Stimulated activated CD8-positive, alpha-beta memory T cell treated with anti-CD3 and anti-CD28 coated beads, Interleukin-7, amount 100 ng/mL, for 48 hours (primary cell): ENCODE results near the gene PHLPP1.

Experiments
- DNase-seq, 2 donors: peaks; one replicate each; pipeline ENCODE4 v3.0.0-alpha.2; 2020; ENCODE audit warnings: low read depth in 1 of 2; ENCODE audit errors: extremely low read depth in 1 of 2

The PHLPP1 gene

DNA sequence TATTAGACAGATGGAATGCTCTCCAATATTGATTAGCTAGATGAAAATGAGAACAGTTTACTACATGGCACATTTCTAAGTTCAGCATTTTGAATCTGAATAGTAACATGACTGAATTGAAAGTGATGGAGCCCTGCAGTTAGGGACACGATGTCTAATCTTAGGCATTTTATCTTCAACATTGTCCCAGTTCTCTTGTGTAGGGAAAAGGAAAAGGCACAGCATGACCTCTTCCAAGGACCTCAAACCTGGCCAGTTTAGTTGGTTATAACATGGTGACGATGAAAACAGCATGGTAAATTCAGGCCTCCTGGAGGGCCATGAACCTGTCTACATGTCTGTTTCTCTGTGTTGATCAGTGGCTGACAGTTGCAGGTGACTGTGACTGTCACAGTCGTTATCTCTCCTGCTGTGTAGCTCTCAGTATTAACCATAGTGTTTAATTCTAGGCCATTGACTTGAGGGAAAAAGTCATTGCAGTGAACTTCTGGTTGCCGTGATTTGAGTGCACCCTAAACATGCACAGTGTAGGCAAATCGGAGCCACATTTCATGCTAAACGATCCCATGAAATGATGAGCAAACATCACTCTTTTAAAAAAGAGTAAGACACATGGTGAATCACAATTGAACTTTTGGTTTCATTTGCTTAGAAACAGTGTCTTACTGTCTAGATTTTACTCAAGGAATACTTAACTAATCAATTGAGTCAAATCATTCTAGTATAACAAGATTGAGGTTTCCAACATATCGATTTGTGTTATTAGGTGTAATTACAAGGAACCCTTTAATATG is 129.7 kb downstream of the PHLPP1 start:
- peak; percentile 2 to 25 for DNase-seq

DNA sequence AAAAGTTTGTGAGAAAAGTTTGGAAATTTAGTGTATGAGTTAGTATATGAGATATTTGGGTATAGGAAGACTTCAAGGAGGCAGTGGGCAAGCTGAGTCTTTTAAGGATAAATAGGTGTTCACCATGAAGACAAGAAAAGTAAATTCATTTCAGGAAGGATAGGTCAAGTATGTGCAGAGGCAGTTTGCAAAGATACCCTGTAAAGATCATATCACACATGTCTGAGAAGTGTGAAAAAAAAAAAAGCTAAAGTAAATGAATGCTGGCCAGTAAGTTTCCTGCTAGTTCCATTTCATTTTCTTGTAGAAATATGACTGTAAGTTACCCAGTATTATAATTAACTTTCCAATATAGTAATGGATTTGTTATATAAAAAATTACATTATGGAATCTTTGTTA is 131.0 kb downstream of the PHLPP1 start:
- no peak for DNase-seq

DNA sequence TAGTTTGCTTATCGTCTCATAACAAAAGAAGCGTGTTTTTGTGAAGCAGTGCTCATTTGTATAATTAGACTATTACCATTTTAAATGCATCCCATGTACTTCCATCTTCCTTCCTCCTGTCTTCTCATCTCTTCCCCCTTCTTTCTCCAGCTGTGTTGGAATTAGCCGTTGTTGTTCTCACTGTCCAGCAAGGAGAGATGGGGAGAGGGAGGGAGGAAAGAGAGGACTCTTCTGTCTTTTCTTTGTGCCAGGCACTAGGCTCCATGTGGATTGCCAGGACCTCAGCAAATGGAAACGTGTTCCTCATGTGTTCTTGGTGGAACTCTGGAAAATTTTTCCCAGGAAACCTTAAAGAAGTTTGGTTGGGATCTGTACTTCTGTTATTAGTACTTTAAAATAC is 131.7 kb downstream of the PHLPP1 start:
- DNase-seq, result no peak

DNA sequence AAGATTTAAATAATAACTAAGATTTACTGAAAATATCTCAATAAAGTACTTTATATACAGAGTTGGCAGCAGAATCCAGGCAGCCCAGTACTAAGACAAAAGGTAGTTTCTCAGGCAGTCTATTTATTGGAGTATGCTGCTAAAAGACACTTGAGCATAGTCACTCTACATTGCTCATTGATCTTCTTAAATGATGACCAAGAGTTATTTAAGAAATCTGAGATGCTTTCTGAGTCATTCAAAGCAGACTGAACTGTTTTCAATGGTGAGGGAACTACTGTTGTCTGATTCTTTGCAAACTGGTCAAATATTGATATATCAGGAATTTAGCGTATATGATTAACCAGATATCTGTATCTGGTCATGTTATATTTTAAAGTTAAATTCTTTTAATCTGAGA is 133.6 kb downstream of the PHLPP1 start:
- DNase-seq, result no peak

DNA sequence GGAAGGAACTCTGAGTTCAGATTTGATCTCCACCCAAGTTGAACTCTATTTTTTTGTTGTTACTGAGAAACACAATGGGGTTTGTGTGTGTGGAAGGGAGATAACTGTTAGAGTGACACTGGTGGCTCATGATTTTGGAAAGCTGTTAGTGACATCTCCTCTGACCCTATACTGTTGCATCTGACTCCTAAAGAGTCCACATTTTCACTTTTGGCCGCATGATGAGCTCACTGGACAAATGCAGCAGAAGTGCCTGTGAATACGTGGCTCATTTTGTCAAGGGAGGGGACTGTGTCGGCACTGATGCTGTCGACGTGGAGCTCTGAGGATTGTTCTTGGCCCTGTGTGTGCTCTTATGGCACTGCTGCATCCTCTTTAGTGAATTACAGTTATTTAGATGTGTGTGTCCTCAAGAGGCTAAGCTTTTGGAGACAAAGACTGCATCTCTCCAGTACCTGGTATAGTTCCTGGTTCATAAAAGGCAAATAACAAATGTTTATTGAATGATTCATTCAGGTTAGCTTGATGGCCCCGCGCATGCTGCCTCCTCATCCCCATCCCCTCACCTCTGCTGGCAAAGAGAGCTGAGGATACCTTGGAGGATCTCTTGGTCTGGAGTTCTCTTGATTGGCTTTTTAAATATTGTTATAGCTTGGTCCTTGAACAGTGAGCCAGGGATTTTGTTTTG is 135.4 kb downstream of the PHLPP1 start:
- no peak for DNase-seq

GRCh38 chr18:62852851-62853250 is 137.5 kb downstream of the PHLPP1 start:
- no peak for DNase-seq

DNA sequence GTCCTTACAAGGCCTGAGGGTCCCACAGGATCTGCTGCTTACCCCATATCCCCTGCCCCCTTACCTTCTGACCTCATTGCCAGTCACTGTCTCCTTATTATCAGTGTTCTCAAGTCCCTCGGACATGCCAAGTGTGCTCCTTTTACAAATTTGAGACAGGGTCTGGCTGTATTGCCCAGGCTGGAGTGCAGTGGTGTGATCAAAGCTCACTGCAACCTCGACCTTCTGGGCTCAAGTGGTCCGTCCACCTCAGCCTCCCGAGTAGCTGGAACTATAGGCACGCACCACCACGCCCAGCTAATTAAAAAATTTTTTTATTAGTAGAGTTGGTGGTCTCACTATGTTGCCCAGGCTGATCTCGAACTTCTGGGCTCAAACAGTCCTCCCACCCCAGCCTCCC is 141.0 kb downstream of the PHLPP1 start:
- no peak for DNase-seq

DNA sequence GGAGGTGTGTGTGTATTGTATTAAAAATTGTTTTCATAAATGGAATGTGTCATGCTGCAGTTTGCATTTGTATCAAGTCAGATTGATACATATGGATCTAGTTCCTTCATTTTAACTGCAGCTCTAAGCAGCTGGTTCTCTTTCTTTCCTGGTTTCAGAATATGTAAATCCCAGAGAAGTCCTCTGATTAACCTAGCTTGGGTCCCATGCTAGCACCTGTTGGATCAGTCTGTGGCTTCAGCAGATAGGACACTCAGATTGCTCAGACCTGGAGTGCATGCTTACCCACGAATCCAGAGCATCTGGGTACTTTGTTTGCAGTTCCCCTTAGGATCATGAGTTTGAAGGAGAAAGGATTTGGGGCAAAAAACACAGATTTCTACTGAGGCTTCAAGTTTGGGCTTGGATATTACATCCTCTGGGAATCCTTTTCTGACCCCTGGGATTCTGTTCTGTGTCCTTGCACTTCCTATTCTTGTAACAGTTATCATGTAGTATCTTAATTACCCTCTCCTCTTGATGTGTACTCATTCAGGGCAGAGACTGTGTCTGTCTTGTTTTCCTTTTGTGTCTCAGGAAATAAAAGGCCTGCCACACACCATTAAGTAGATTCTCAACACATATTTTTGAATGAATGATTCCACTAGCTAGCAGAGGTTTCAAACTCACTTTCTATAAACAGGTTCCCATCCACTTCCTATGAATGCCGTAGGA is 142.1 kb downstream of the PHLPP1 start:
- no peak for DNase-seq

DNA sequence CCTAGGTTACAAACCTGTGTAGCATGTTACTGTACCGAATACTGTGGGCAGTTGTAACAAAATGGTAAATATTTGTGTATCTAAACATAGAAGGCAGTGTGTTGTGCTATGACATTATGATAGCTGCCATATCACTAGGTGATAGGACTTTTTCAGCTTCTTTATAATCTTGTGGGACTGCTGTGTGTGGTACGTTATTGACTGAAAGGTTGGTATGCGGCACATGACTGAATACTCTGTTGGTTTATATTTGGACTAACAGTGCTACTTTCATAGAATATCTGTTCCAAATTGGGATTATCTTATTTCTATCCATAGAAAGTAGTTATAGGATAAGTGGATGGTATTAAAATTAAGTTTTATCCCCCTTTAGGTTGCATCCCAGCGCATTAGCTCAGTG is 144.7 kb downstream of the PHLPP1 start:
- no peak for DNase-seq

DNA sequence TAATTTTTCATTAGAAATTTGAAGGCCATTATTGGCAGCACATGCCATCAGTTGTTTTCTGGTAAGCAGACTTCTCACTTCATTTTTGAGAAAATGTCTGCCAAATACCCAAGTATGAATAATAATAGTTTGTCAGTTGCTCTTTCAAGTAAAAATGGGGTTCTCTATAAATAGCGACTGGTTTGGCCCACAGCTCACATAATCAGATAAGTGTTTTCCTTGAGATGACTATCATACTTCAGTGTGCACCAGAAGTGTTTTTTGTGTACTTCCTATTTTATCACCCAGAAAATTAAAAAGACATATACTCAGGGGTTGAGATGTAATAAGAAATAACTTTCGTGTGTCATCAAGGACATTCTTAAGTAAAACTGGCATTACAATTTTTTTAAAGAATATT is 147.1 kb downstream of the PHLPP1 start:
- no peak for DNase-seq

- DNase-seq, result no peak
These were observed 148.2 kb downstream of the PHLPP1 start for GRCh38 chr18:62863579-62864001.

DNA sequence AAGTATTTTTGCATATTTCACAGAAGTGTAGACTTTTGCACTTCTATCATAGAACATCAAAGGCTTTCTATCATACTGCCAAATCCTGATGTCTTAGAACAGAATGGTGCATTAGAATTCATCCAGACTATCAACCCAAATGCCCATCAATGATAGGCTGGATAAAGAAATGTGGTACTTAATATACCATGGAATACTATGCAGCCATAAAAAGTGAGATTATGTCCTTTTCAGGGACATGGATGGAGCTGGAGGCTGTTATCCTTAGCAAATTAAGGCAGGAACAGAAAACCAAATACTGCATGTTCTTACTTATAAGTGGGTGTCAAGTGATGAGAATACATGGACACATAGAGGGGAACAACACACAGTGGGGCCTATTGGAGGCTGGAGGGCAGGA is 150.2 kb downstream of the PHLPP1 start:
- DNase-seq, result no peak

GRCh38 chr18:62867534-62867933 is 152.2 kb downstream of the PHLPP1 start:
- no peak for DNase-seq

- no peak for DNase-seq
These were observed 153.3 kb downstream of the PHLPP1 start for GRCh38 chr18:62868645-62869044.

DNA sequence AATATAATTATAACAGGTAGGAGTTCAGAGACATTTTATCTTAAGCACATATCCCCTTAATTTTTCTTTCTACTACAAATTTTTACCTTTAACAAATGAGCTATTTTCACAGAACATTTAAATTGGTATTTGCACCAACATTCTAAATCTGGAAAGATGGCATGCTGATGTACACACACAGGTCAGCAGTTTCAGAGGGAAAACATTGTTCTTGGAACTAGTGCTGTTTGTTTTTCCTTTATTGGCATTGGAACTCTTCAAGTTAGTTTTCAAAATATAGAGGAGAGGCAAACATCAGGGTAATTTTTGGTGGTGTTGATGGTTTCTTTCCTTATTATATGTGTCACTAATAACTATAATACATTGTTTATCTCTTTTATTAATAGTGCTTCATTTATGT is 155.3 kb downstream of the PHLPP1 start:
- DNase-seq, result no peak

- no peak for DNase-seq
These were observed 160.0 kb downstream of the PHLPP1 start for GRCh38 chr18:62875323-62875722.

DNA sequence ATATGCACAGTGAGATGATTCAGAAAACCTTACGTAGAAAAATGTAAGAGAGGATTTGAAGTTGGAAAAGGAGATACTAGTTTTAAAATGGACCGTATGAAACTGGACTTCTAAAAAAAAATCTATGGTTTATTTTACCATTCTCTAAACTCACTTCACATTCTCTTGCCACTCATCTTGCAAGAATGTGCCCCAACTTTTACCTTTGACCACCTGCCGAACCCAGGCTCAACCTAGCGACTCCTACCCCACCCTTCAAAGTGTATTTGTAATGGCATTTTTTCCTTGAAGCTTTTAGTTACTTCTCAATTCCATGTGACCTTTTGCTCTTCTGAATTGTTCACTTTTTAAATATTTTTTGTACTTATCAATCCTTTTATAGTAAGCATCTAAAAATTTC is 160.8 kb downstream of the PHLPP1 start:
- no peak for DNase-seq

DNA sequence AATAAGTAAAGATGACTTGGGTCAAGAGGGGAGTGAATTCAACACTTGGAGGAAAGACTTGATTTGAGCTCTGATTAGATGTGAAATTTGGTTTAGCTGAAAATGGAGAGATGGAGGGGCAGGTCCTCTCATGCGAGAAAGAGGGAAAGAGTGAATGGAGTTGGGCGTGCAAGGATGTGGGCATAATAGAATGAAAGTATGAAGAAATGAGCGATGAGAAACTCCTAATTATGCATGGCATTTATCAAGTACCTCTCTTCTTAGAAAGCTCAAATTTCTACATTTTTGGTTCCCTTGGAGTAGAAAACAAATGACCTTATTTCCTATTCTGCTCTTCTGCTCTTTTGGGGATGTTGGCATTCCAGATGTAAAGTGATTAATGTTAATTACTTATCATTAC is 161.5 kb downstream of the PHLPP1 start:
- no peak for DNase-seq

- DNase-seq, result no peak
These were observed 162.3 kb downstream of the PHLPP1 start for GRCh38 chr18:62877411-62878221.

GRCh38 chr18:62878305-62878704 is 163.0 kb downstream of the PHLPP1 start:
- no peak for DNase-seq

GRCh38 chr18:62880034-62880433 is 164.7 kb downstream of the PHLPP1 start:
- no peak for DNase-seq
